ENCODE measurements around the gene ZDBF2.

Gene ZDBF2

DNA sequence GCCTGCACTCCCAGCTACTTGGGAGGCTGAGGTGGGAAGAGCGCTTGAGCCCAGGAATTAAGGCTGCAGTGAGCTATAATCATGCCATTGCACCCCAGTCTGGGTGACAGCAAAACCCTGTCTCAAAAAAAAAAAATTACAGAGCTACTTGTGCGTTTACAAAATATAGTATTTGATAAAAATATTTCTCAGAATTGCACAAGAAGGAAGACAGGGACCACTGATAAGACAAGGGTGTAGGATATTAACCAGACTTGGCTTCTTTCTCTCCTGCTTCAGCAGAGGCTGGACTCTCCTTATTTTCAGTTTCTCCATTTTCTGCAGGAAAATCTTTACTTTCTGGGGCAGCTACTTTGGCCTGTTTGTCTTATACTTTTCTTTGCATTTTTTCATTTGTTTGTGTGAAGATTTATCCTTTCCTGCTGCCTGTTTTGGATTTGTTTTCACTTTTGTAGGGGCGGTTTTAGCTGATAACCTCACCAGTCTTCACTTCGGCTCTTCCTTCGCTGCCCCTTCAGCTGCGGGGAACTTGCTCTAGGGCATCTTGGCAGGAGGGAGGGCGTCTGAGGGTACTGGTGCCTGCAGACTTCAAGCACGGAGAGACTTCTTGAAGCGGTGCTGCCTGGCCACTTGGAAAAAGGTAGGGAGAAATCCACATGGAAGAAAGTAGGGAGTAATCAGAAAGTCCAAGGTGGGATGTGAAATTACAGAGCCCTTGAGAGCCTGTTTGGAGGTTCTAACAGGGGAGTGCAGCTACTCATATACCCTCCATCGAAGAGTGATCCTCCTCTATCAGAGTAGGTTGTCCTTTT, 14.9 kb upstream of the ZDBF2 start:
- TF ChIP-seq FOXP2 (optimal IDR thresholded peaks at IDR 0.05; ENCODE audit: borderline replicate concordance, extremely low read depth, extremely low read length, insufficient read depth) (no peak), TAF1 (IDR thresholded peaks at IDR 0.05; ENCODE audit: borderline replicate concordance, insufficient read depth, low read length) (no peak), SIN3A (IDR thresholded peaks at IDR 0.05; ENCODE audit: borderline replicate concordance, insufficient read depth, low read length) (no peak), POLR2AphosphoS5 (IDR thresholded peaks at IDR 0.05; ENCODE audit: low read depth, low read length) (no peak)
- TF ChIP-seq, protein P1, sequence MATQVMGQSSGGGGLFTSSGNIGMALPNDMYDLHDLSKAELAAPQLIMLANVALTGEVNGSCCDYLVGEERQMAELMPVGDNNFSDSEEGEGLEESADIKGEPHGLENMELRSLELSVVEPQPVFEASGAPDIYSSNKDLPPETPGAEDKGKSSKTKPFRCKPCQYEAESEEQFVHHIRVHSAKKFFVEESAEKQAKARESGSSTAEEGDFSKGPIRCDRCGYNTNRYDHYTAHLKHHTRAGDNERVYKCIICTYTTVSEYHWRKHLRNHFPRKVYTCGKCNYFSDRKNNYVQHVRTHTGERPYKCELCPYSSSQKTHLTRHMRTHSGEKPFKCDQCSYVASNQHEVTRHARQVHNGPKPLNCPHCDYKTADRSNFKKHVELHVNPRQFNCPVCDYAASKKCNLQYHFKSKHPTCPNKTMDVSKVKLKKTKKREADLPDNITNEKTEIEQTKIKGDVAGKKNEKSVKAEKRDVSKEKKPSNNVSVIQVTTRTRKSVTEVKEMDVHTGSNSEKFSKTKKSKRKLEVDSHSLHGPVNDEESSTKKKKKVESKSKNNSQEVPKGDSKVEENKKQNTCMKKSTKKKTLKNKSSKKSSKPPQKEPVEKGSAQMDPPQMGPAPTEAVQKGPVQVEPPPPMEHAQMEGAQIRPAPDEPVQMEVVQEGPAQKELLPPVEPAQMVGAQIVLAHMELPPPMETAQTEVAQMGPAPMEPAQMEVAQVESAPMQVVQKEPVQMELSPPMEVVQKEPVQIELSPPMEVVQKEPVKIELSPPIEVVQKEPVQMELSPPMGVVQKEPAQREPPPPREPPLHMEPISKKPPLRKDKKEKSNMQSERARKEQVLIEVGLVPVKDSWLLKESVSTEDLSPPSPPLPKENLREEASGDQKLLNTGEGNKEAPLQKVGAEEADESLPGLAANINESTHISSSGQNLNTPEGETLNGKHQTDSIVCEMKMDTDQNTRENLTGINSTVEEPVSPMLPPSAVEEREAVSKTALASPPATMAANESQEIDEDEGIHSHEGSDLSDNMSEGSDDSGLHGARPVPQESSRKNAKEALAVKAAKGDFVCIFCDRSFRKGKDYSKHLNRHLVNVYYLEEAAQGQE (IDR thresholded peaks at IDR 0.05; ENCODE audit: insufficient read depth in 1 of 2, low read depth in 2 of 2, low read length in 2 of 2), result no peak

GRCh38 chr2:206260188-206261012, 14.1 kb upstream of the ZDBF2 start:
- TF ChIP-seq POLR2AphosphoS5 (IDR thresholded peaks at IDR 0.05; ENCODE audit: low read depth, low read length) (no peak), SIN3A (IDR thresholded peaks at IDR 0.05; ENCODE audit: borderline replicate concordance, insufficient read depth, low read length) (no peak), FOXP2 (optimal IDR thresholded peaks at IDR 0.05; ENCODE audit: borderline replicate concordance, extremely low read depth, extremely low read length, insufficient read depth) (no peak), TAF1 (IDR thresholded peaks at IDR 0.05; ENCODE audit: borderline replicate concordance, insufficient read depth, low read length) (no peak)
- TF ChIP-seq, protein P1 (IDR thresholded peaks at IDR 0.05; ENCODE audit: insufficient read depth in 1 of 2, low read depth in 2 of 2, low read length in 2 of 2), result no peak

GRCh38 chr2:206263959-206264603, 10.4 kb upstream of the ZDBF2 start:
- TF ChIP-seq FOXP2 (optimal IDR thresholded peaks at IDR 0.05; ENCODE audit: borderline replicate concordance, extremely low read depth, extremely low read length, insufficient read depth), result no peak
- TF ChIP-seq POLR2AphosphoS5 (IDR thresholded peaks at IDR 0.05; ENCODE audit: low read depth, low read length), result no peak
- no peak for TF ChIP-seq SIN3A (IDR thresholded peaks at IDR 0.05; ENCODE audit: borderline replicate concordance, insufficient read depth, low read length)
- TF ChIP-seq, protein P1 (IDR thresholded peaks at IDR 0.05; ENCODE audit: insufficient read depth in 1 of 2, low read depth in 2 of 2, low read length in 2 of 2), result no peak

GRCh38 chr2:206266130-206267125, 8.0 kb upstream of the ZDBF2 start:
- TF ChIP-seq, protein P1 (IDR thresholded peaks at IDR 0.05; ENCODE audit: insufficient read depth in 1 of 2, low read depth in 2 of 2, low read length in 2 of 2), result no peak
- no peak for TF ChIP-seq SIN3A (IDR thresholded peaks at IDR 0.05; ENCODE audit: borderline replicate concordance, insufficient read depth, low read length)
- no peak for TF ChIP-seq FOXP2 (optimal IDR thresholded peaks at IDR 0.05; ENCODE audit: borderline replicate concordance, extremely low read depth, extremely low read length, insufficient read depth)
- TF ChIP-seq TAF1 (IDR thresholded peaks at IDR 0.05; ENCODE audit: borderline replicate concordance, insufficient read depth, low read length), result no peak
- TF ChIP-seq POLR2AphosphoS5 (IDR thresholded peaks at IDR 0.05; ENCODE audit: low read depth, low read length), result no peak

All from PFSK-1 (cell line).